OCI-LY3 (cell line): ENCODE results near the gene HOXA4.

Experiments
- H2AFZ ChIP-seq: fragments of 200-600, 300-600 bp; shearing (Covaris generic); 2 replicates; pipeline ENCODE4 v1.6.0; 2014; ENCODE audit warnings: antibody characterized with exemption, low read depth, low read length
- H3K27ac ChIP-seq: fragments of 200-600, 300-600 bp; sonication (generic); 2 replicates; pipeline ENCODE4 v1.5.1; 2014; ENCODE audit warnings: mild to moderate bottlenecking, low read length, moderate library complexity, mixed read lengths
- H3K27me3 ChIP-seq: fragments of 200-600, 300-600 bp; sonication (generic); 2 replicates; pipeline ENCODE4 v1.6.1; 2014; ENCODE audit warnings: low read depth, low read length, mixed read lengths
- H3K36me3 ChIP-seq: fragments of 200-600, 300-600 bp; sonication (generic); replicated peaks from 2 replicates; pipeline ENCODE3; 2014; ENCODE audit warnings: low read depth, low read length, mixed read lengths
- H3K4me1 ChIP-seq: fragments of 300-600, 200-600 bp; sonication (generic); 2 replicates; pipeline ENCODE4 v1.6.1; 2014; ENCODE audit warnings: low read length, mixed read lengths
- H3K4me2 ChIP-seq: fragments of 200-600, 300-600 bp; sonication (generic); 2 replicates; pipeline ENCODE4 v1.6.1; 2014; ENCODE audit warnings: low read length, mixed read lengths
- H3K4me3 ChIP-seq: fragments of 300-600, 200-600 bp; sonication (generic); 2 replicates; pipeline ENCODE4 v1.5.1; 2014; ENCODE audit warnings: antibody characterized with exemption, mild to moderate bottlenecking, low read length, moderate library complexity
- H3K79me2 ChIP-seq: fragments of 300-600, 200-600 bp; shearing (Covaris generic); 2 replicates; pipeline ENCODE4 v1.6.1; 2014; ENCODE audit warnings: mild to moderate bottlenecking, low read length, mixed read lengths
- H3K9ac ChIP-seq: fragments of 300-600, 200-600 bp; shearing (Covaris generic); 2 replicates; pipeline ENCODE4 v1.6.0; 2014; ENCODE audit warnings: mild to moderate bottlenecking, low read length, moderate library complexity
- H3K9me3 ChIP-seq: fragments of 200-600, 300-600 bp; shearing (Covaris generic); 2 replicates; pipeline ENCODE4 v1.6.1; 2014; ENCODE audit warnings: low read length, mixed read lengths; ENCODE audit not compliant: insufficient read depth
- H4K20me1 ChIP-seq: fragments of 200-600, 300-600 bp; sonication (generic); 2 replicates; pipeline ENCODE4 v1.6.1; 2016; ENCODE audit warnings: low read length, mixed read lengths; ENCODE audit not compliant: insufficient read depth
- EZH2phosphoT487 ChIP-seq: fragments of 200-600 bp; shearing (Covaris generic); IDR thresholded peaks from 2 replicates; pipeline ENCODE4 v1.6.1; 2018; ENCODE audit warnings: antibody characterized with exemption, mixed run types, low read depth
- TF ChIP-seq, protein P1 (sequence below): fragments of 200-600, 300-600 bp; sonication (generic); IDR thresholded peaks from 2 replicates; pipeline ENCODE4 v1.5.1; 2014; ENCODE audit warnings: antibody characterized with exemption, low read length, low read depth

HOXA4 gene

DNA sequence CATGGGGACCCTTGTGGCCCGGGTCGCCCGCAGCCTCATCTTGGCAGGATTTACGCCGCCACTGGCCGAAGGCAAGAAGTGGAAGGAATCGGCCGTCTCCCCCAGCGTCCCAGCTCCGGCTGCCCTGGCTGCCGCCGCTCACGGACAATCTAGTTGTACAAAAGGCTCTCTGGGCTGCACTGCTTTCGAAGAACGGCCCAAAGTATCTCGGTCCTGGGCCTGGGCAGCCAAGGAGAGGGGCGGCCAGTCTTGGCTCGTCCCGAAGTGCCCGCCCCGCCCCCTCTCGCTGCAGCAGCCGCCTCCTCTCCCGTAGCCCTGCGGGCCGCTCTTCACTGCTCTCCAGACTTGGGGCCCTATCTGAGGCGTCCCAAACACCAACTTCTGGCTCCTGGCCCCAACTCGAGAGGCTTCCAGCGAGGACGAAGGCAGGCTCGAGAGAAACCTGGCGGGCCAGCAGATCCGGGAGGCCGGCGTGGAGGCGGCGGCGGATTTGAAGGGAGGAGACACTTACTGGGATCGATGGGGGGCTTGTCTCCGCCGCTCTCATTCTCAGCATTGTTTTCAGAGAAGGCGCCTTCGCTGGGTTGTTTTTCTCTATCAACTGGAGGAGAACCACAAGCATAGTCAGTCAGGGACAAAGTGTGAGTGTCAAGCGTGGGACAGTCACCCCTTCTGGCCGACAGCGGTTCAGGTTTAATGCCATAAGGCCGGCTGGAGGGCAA lies 34.0 kb upstream of the HOXA4 start:
- 0 out of 2 replicates have a peak, but pooled peaks cover 5% of the 10 kb centered on the region for H3K4me1 ChIP-seq
- H3K79me2 ChIP-seq: no peaks in the 10 kb centered on the region
- no peaks in the 10 kb centered on the region for H3K36me3 ChIP-seq
- no peaks in the 10 kb centered on the region for H4K20me1 ChIP-seq
- H3K27me3 ChIP-seq: no peaks in the 10 kb centered on the region
- no peak overlapping the region for H3K9ac ChIP-seq
- H3K9me3 ChIP-seq: no peaks in the 10 kb centered on the region
- H3K4me2 ChIP-seq: no peak overlapping the region
- H2AFZ ChIP-seq: no peak overlapping the region
- no peak overlapping the region for H3K27ac ChIP-seq
- TF ChIP-seq, protein P1, sequence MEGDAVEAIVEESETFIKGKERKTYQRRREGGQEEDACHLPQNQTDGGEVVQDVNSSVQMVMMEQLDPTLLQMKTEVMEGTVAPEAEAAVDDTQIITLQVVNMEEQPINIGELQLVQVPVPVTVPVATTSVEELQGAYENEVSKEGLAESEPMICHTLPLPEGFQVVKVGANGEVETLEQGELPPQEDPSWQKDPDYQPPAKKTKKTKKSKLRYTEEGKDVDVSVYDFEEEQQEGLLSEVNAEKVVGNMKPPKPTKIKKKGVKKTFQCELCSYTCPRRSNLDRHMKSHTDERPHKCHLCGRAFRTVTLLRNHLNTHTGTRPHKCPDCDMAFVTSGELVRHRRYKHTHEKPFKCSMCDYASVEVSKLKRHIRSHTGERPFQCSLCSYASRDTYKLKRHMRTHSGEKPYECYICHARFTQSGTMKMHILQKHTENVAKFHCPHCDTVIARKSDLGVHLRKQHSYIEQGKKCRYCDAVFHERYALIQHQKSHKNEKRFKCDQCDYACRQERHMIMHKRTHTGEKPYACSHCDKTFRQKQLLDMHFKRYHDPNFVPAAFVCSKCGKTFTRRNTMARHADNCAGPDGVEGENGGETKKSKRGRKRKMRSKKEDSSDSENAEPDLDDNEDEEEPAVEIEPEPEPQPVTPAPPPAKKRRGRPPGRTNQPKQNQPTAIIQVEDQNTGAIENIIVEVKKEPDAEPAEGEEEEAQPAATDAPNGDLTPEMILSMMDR: no peak
- TF ChIP-seq EZH2phosphoT487: no peak
- no peak overlapping the region for H3K4me3 ChIP-seq

DNA sequence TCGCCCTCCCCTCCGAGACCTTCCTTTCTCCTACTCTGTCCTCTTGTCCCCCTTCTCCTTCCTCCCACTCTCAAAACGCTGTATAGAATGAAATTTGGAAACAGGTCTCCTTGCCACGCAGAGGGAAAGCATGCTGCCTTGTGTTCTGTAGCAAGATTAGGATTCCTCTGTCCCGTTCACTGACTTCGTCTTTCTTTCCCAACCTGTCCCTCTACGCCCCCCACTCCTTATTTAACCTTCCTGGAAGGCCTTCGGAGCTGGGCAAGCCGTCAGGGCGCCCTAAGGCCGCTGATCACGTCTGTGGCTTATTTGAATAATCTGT lies 33.4 kb upstream of the HOXA4 start:
- Histone ChIP-seq H3K36me3 (no peaks in the 10 kb centered on the region), H3K79me2 (no peaks in the 10 kb centered on the region), H3K4me2 (no peak overlapping the region), H2AFZ (no peak overlapping the region), H3K4me1 (0 out of 2 replicates have a peak, but pooled peaks cover 5% of the 10 kb centered on the region), H4K20me1 (no peaks in the 10 kb centered on the region), H3K9ac (no peak overlapping the region), H3K9me3 (no peaks in the 10 kb centered on the region), H3K27me3 (no peaks in the 10 kb centered on the region), H3K27ac (no peak overlapping the region), H3K4me3 (no peak overlapping the region)
- TF ChIP-seq EZH2phosphoT487: no peak
- TF ChIP-seq, protein P1: no peak

DNA sequence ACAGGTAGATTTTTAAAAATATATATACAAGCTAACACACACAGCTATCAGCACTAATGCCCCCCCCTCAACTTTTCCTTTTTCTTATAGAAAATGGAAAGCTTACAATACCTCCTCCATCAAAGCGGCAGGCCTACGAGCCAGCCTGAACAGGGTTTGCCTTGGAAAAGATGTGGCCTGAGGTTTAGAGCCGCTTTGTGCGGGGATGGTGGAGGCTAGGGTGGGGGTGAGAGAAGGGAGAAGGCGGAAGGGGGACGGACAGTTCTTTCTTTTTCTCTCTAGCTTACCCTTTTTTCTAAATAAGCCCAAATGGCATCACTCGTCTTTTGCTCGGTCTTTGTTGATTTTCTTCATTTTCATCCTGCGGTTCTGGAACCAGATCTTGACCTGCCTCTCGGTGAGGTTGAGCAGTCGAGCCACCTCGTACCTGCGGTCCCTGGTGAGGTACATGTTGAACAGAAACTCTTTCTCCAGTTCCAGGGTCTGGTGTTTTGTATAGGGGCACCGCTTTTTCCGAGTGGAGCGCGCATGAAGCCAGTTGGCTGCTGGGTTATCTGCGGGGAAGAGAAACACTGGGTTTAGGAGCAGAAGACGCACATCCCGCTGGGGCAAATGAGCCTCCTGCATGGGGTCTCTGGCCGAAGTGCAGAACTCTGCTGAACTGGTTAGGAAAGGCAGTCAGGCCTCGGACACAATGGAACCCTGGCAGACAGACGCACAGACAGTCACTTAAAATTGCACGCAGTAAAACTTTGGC lies 32.9 kb upstream of the HOXA4 start:
- Histone ChIP-seq H3K27me3 (no peaks in the 10 kb centered on the region), H3K9ac (no peak overlapping the region), H3K36me3 (no peaks in the 10 kb centered on the region), H3K4me3 (no peak overlapping the region), H3K79me2 (no peaks in the 10 kb centered on the region), H2AFZ (no peak overlapping the region), H3K4me1 (0 out of 2 replicates have a peak, but pooled peaks cover 5% of the 10 kb centered on the region), H3K9me3 (no peaks in the 10 kb centered on the region), H3K4me2 (no peak overlapping the region), H3K27ac (no peak overlapping the region), H4K20me1 (no peaks in the 10 kb centered on the region)
- no peak for TF ChIP-seq EZH2phosphoT487
- TF ChIP-seq, protein P1: no peak

DNA sequence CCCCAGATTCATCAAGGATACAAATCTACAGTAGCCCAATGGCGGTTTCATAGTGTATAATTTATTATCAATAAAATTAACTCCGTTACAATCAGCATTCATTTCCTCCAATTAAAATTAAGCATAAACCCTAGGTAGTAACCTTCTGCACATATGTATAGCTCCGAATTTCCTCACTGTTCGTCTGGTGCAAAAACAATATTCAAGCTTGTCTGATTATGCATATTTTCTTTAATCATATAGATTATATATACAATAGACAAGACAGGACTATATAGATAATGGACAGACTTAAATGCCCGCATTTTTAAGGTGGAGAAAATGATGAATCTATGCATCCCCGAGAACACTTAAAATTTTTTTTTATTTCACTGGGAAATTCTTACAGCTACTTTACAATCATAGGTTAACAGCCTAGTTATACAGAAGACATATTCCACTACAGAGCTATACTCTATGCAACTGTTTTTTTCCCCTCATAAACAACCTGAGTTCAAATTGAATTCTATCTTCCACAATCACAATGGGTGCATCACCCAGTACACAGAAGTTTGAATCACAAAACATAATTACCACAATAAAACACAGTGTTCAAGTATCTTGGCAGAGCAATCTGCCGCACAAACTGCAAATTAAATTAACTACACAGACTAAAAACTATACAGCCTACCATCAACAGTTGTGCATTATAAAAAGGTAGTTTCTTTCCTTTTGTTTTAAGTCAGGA lies 32.2 kb upstream of the HOXA4 start:
- no peaks in the 10 kb centered on the region for H3K9me3 ChIP-seq
- H3K27ac ChIP-seq: no peak overlapping the region
- no peak overlapping the region for H3K4me3 ChIP-seq
- H3K36me3 ChIP-seq: no peaks in the 10 kb centered on the region
- no peaks in the 10 kb centered on the region for H3K79me2 ChIP-seq
- H3K4me1 ChIP-seq: 0 out of 2 replicates have a peak, but pooled peaks cover 5% of the 10 kb centered on the region
- no peaks in the 10 kb centered on the region for H3K27me3 ChIP-seq
- no peak overlapping the region for H3K4me2 ChIP-seq
- H3K9ac ChIP-seq: no peak overlapping the region
- TF ChIP-seq EZH2phosphoT487: no peak
- TF ChIP-seq, protein P1: no peak
- no peak overlapping the region for H2AFZ ChIP-seq
- H4K20me1 ChIP-seq: no peaks in the 10 kb centered on the region
